T-helper 1 cell treated with Interleukin-12 subunit alpha and Interleukin-12 subunit beta and Interleukin-4 antibody, amounts not matched to agents 30 μg/mL and 1 μg/mL, for 36 hours (primary cell): ENCODE measurements around the gene MFSD1.

Experiments
- H3K27ac Mint-ChIP-seq: one replicate; pipeline ENCODE4 v1.8.0; 2021; ENCODE audit warnings: mild to moderate bottlenecking, mixed read lengths
- H3K27me3 Mint-ChIP-seq: one replicate; pipeline ENCODE4 v1.8.0; 2021; ENCODE audit warnings: low read depth, mixed read lengths
- H3K36me3 Mint-ChIP-seq: one replicate; pipeline ENCODE4 v1.8.0; 2021; ENCODE audit warnings: low read depth, mixed read lengths
- H3K4me1 Mint-ChIP-seq: one replicate; pipeline ENCODE4 v1.8.0; 2021; ENCODE audit warnings: low read depth, mixed read lengths
- H3K4me3 Mint-ChIP-seq: one replicate; pipeline ENCODE4 v1.8.0; 2021; ENCODE audit warnings: mild to moderate bottlenecking, moderate library complexity, mixed read lengths
- H3K9me3 Mint-ChIP-seq: one replicate; pipeline ENCODE4 v1.8.0; 2021; ENCODE audit warnings: mixed read lengths

Gene MFSD1

GRCh38 chr3:158801696-158802408 lies at the start of gene MFSD1:
Gene MFSD1, plus strand, starts transcription at chr3:158802054. Its CDS starts 99 bp downstream, at chr3:158802153.
- Mint-ChIP-seq H3K36me3 (peaks cover 7% of the 10 kb centered on the region), H3K27me3 (peaks cover 25% of the 10 kb centered on the region), H3K27ac (peak within 1 kb of the TSS; percentile 83), H3K4me3 (peak within 1 kb of the TSS; percentile 89), H3K4me1 (peaks cover 23% of the 10 kb centered on the region), H3K9me3 (no peaks in the 10 kb centered on the region)

GRCh38 chr3:158753854-158754253 lies 48.0 kb upstream of the MFSD1 start:
- Mint-ChIP-seq H3K27ac (no peak overlapping the region), H3K4me3 (no peak overlapping the region), H3K27me3 (no peaks in the 10 kb centered on the region), H3K4me1 (no peaks in the 10 kb centered on the region), H3K9me3 (no peaks in the 10 kb centered on the region), H3K36me3 (no peaks in the 10 kb centered on the region)

GRCh38 chr3:158755421-158755820 lies 46.4 kb upstream of the MFSD1 start:
- no peak overlapping the region for H3K4me3 Mint-ChIP-seq
- H3K27me3 Mint-ChIP-seq = no peaks in the 10 kb centered on the region
- no peak overlapping the region for H3K27ac Mint-ChIP-seq
- no peaks in the 10 kb centered on the region for H3K4me1 Mint-ChIP-seq
- no peaks in the 10 kb centered on the region for H3K36me3 Mint-ChIP-seq
- H3K9me3 Mint-ChIP-seq = no peaks in the 10 kb centered on the region

- Mint-ChIP-seq H3K27me3 (no peaks in the 10 kb centered on the region), H3K27ac (no peak overlapping the region), H3K36me3 (no peaks in the 10 kb centered on the region), H3K9me3 (no peaks in the 10 kb centered on the region), H3K4me1 (no peaks in the 10 kb centered on the region), H3K4me3 (no peak overlapping the region)
Measured at GRCh38 chr3:158761350-158761749, 40.5 kb upstream of the MFSD1 start.

- no peaks in the 10 kb centered on the region for H3K4me1 Mint-ChIP-seq
- no peak overlapping the region for H3K4me3 Mint-ChIP-seq
- no peak overlapping the region for H3K27ac Mint-ChIP-seq
- no peaks in the 10 kb centered on the region for H3K36me3 Mint-ChIP-seq
- no peaks in the 10 kb centered on the region for H3K27me3 Mint-ChIP-seq
- no peaks in the 10 kb centered on the region for H3K9me3 Mint-ChIP-seq
Measured at GRCh38 chr3:158762701-158763100, 39.2 kb upstream of the MFSD1 start.

GRCh38 chr3:158763421-158763820 lies 38.4 kb upstream of the MFSD1 start:
- no peak overlapping the region for H3K27ac Mint-ChIP-seq
- H3K9me3 Mint-ChIP-seq = no peaks in the 10 kb centered on the region
- no peaks in the 10 kb centered on the region for H3K36me3 Mint-ChIP-seq
- no peaks in the 10 kb centered on the region for H3K4me1 Mint-ChIP-seq
- no peak overlapping the region for H3K4me3 Mint-ChIP-seq
- H3K27me3 Mint-ChIP-seq = no peaks in the 10 kb centered on the region

- no peaks in the 10 kb centered on the region for H3K4me1 Mint-ChIP-seq
- H3K27ac Mint-ChIP-seq = no peak overlapping the region
Measured at GRCh38 chr3:158765518-158766205, 36.2 kb upstream of the MFSD1 start.

GRCh38 chr3:158766364-158766763 lies 35.5 kb upstream of the MFSD1 start:
- Mint-ChIP-seq H3K4me3 (no peak overlapping the region), H3K9me3 (no peaks in the 10 kb centered on the region), H3K27ac (no peak overlapping the region), H3K4me1 (no peaks in the 10 kb centered on the region), H3K36me3 (no peaks in the 10 kb centered on the region), H3K27me3 (no peaks in the 10 kb centered on the region)

More at GRCh38 chr3:158765518-158766205, 36.2 kb upstream of the MFSD1 start:
- no peak overlapping the region for H3K4me3 Mint-ChIP-seq
- no peaks in the 10 kb centered on the region for H3K36me3 Mint-ChIP-seq
- H3K27me3 Mint-ChIP-seq = no peaks in the 10 kb centered on the region
- H3K9me3 Mint-ChIP-seq = no peaks in the 10 kb centered on the region

GRCh38 chr3:158768361-158768787 lies 33.5 kb upstream of the MFSD1 start:
- Mint-ChIP-seq H3K27ac (no peak overlapping the region), H3K4me1 (no peaks in the 10 kb centered on the region), H3K36me3 (no peaks in the 10 kb centered on the region), H3K27me3 (no peaks in the 10 kb centered on the region), H3K4me3 (no peak overlapping the region), H3K9me3 (no peaks in the 10 kb centered on the region)

GRCh38 chr3:158768881-158769543 lies 32.8 kb upstream of the MFSD1 start:
- Mint-ChIP-seq H3K36me3 (no peaks in the 10 kb centered on the region), H3K4me1 (no peaks in the 10 kb centered on the region), H3K27me3 (no peaks in the 10 kb centered on the region), H3K4me3 (no peak overlapping the region), H3K9me3 (no peaks in the 10 kb centered on the region), H3K27ac (no peak overlapping the region)

- Mint-ChIP-seq H3K9me3 (no peaks in the 10 kb centered on the region), H3K4me3 (no peak overlapping the region), H3K27ac (no peak overlapping the region), H3K36me3 (no peaks in the 10 kb centered on the region), H3K4me1 (no peaks in the 10 kb centered on the region), H3K27me3 (no peaks in the 10 kb centered on the region)
Measured at GRCh38 chr3:158769549-158769948, 32.3 kb upstream of the MFSD1 start.

- Mint-ChIP-seq H3K4me3 (no peak overlapping the region), H3K27me3 (no peaks in the 10 kb centered on the region), H3K9me3 (no peaks in the 10 kb centered on the region), H3K4me1 (no peaks in the 10 kb centered on the region), H3K27ac (no peak overlapping the region), H3K36me3 (no peaks in the 10 kb centered on the region)
Measured at GRCh38 chr3:158769952-158770740, 31.7 kb upstream of the MFSD1 start.

- H3K27me3 Mint-ChIP-seq = no peaks in the 10 kb centered on the region
- H3K27ac Mint-ChIP-seq = no peak overlapping the region
Measured at GRCh38 chr3:158770741-158771350, 31.0 kb upstream of the MFSD1 start.

GRCh38 chr3:158771577-158771976 lies 30.3 kb upstream of the MFSD1 start:
- no peaks in the 10 kb centered on the region for H3K27me3 Mint-ChIP-seq
- H3K36me3 Mint-ChIP-seq = peaks cover 4% of the 10 kb centered on the region

More at GRCh38 chr3:158770741-158771350, 31.0 kb upstream of the MFSD1 start:
- peaks cover 4% of the 10 kb centered on the region for H3K4me1 Mint-ChIP-seq
- H3K36me3 Mint-ChIP-seq = peaks cover 4% of the 10 kb centered on the region
- no peaks in the 10 kb centered on the region for H3K9me3 Mint-ChIP-seq
- no peak overlapping the region for H3K4me3 Mint-ChIP-seq

More at GRCh38 chr3:158771577-158771976, 30.3 kb upstream of the MFSD1 start:
- Mint-ChIP-seq H3K27ac (no peak overlapping the region), H3K4me3 (no peak overlapping the region), H3K4me1 (peaks cover 4% of the 10 kb centered on the region), H3K9me3 (no peaks in the 10 kb centered on the region)
